ENCODE data around the gene EAF1.
"Not testable (repeated sequence)": the region's sequence is repeated elsewhere in the genome, so short reads cannot be mapped to it uniquely, and the experiment has no call there.

Gene EAF1

GRCh38 chr3:15404767-15405166 lies 22.6 kb upstream of the EAF1 start:
- FAIRE-seq (peak; percentile 55), DNase-seq (ENCODE audit: insufficient read length, low spot score) (no peak)

GRCh38 chr3:15405448-15406050 lies 21.8 kb upstream of the EAF1 start:
- DNase-seq (ENCODE audit: insufficient read length, low spot score) (peak; percentile 40), FAIRE-seq (peak; percentile 94)

GRCh38 chr3:15409239-15409638 lies 18.2 kb upstream of the EAF1 start:
- no peak for DNase-seq (ENCODE audit: insufficient read length, low spot score)
- FAIRE-seq = no peak

GRCh38 chr3:15409774-15410173 lies 17.6 kb upstream of the EAF1 start:
- FAIRE-seq = no peak
- DNase-seq (ENCODE audit: insufficient read length, low spot score) = no peak

- FAIRE-seq; DNase-seq (ENCODE audit: insufficient read length, low spot score): not testable (repeated sequence)
These were observed 16.4 kb upstream of the EAF1 start for GRCh38 chr3:15410966-15411365.

DNA sequence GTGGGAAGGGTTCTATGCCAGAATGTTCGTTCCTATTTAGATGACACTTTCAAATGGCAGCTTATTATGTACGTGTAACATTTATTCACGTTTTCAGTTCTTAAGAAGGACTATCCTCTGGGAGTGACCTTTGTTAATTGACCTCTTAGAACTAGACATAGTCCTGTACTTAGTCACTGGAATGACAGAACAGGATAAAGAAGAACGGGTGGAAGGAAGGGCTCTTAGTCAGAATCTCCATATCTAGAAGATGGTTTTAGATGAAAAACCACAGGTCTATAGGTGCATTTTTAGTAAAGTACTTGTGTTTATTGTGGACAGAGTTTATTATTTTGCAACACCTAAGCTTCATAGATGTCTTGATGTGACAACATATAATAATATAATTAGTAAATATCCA lies 6.5 kb upstream of the EAF1 start:
- DNase-seq (ENCODE audit: insufficient read length, low spot score) (no peak), FAIRE-seq (peak; percentile 14)

- DNase-seq (ENCODE audit: insufficient read length, low spot score) = no peak
- peak; percentile 52 for FAIRE-seq
These were observed 749 bp upstream of the EAF1 start for GRCh38 chr3:15426579-15427118.

DNA sequence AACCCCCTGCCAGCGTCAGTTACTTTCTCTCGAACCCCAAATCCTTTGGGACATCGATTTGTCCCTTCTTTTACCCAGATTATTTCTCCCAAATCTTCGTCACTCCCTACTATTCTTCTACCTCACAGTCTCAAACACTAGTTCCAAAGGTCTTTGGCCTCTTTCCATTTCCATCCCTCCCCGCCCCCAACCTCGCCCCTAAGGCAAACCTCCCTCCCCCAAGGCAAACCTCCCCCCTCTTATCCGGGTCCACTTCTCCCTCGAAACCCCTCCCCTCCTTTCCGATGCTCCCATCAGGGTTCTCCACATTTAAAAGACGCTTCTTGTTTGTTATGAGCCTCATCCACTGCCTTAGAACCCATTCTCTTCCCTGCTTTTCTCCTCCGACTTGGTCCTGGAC lies 583 bp downstream of the EAF1 start:
- no peak for DNase-seq (ENCODE audit: insufficient read length, low spot score)

GRCh38 chr3:15428539-15428938 lies 1.1 kb downstream of the EAF1 start:
- FAIRE-seq = peak; percentile 33
- no peak for DNase-seq (ENCODE audit: insufficient read length, low spot score)

More for the DNA sequence above, 583 bp downstream of the EAF1 start:
- FAIRE-seq = no peak

- DNase-seq (ENCODE audit: insufficient read length, low spot score) (no peak), FAIRE-seq (no peak)
These were observed 1.7 kb downstream of the EAF1 start for GRCh38 chr3:15429080-15429479.

GRCh38 chr3:15430624-15431023 lies 3.2 kb downstream of the EAF1 start:
- FAIRE-seq (no peak), DNase-seq (ENCODE audit: insufficient read length, low spot score) (no peak)

DNA sequence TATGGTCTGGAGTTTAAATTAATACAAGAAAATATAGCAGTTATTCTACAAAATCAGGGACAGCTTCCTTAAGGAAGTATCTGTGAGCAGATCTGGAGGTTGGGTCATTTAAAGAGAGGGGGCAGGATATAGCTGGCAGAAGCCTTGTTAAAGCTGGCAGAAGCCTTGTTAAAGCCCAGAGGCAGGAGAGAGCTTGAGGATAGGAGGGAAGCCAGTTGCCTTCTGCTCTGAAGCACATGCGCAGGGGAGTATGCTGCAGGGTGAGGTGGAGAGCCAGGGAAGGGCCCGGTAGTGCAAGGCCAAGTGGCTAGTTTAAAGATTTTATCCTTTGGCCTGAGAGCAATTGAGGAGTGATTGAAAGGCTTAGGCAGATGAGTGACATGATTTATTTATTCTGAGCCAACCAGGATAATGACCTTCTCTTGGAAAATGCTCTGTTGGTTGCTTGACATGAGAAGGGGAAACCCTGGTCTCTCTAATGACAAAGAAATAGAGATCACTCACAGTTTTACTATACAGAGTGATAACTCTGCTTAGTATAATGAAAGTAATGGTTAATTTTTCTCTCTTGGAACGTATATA lies 3.9 kb downstream of the EAF1 start:
- no peak for FAIRE-seq
- DNase-seq (ENCODE audit: insufficient read length, low spot score) = no peak

DNA sequence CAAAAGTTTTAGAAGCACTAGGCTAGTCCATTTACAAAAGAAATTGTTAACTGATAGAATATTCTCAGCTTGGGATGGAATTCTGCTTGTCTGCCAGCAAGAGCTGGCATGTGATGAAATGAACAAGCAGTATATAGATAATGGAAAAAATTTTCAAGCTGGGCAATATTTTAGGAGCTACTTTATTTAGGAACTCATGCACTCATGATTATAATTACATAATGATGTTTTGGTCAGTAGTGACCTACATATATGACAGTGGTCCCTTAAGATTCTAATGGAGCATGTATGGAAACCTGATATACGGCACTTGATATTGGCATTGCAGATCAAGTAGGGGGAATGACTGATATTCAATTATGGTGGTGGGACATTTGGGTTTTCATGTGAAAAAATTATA lies 6.1 kb downstream of the EAF1 start:
- FAIRE-seq (no peak), DNase-seq (ENCODE audit: insufficient read length, low spot score) (no peak)

- DNase-seq (ENCODE audit: insufficient read length, low spot score) (no peak), FAIRE-seq (no peak)
These were observed 7.4 kb downstream of the EAF1 start for GRCh38 chr3:15434756-15435155.

DNA sequence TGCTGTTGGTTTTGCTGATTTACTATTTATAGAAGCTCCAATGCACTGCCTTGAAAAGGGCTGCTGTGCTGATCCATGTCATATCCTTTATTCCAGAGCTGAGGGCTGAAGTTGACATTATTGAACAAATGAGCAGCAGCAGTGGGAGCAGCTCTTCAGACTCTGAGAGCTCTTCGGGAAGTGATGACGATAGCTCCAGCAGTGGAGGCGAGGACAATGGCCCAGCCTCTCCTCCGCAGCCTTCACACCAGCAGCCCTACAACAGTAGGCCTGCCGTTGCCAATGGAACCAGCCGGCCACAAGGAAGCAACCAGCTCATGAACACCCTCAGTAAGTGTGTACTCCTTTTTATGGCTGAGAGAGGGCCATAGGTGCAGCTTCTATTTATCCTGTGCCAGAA lies 8.8 kb downstream of the EAF1 start:
- FAIRE-seq (no peak), DNase-seq (ENCODE audit: insufficient read length, low spot score) (no peak)

- FAIRE-seq (no peak), DNase-seq (ENCODE audit: insufficient read length, low spot score) (no peak)
These were observed 11.6 kb downstream of the EAF1 start for GRCh38 chr3:15438983-15439382.

DNA sequence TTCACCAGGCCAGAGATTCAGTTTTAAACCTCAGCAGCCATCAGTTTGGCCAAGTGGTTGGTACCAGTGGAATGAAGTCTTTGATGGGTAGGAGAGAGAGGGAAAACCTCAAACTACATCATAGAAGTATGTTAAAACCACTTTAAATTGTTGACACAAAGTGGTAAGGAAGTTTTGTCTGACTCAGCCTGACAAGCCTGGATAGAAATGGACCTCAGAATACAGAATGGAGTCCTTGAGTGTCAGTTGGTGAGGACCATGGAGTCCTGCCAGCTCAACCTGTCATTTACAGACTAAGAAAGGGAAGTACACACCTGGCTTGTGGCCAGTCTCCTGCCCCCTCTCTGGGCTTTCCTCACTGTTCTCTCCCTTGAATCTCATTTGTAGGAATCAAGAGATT lies 12.1 kb downstream of the EAF1 start:
- no peak for DNase-seq (ENCODE audit: insufficient read length, low spot score)

DNA sequence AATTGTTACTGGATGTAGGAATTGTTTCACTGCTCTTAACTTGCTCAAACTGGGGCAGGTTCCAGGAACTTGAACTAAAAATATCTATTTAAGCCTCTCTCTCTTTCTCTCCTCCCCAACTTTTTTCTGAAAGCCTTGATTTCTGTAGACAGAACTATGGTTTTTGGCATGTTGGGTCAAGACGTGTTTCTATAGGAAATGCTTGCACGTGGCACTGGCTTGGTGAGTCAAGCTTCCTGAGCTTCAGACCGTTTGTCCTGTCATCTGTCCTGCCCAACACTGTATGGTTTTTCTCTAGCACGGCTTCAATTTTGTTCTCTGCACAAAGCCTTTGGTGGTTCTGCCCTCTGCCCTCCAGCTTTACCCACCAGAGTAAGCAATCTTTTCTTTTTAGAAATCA lies 13.5 kb downstream of the EAF1 start:
- DNase-seq (ENCODE audit: insufficient read length, low spot score) = no peak
- FAIRE-seq = no peak

More for the DNA sequence above, 12.1 kb downstream of the EAF1 start:
- no peak for FAIRE-seq

GRCh38 chr3:15443826-15444524 lies 16.6 kb downstream of the EAF1 start:
- FAIRE-seq (no peak), DNase-seq (ENCODE audit: insufficient read length, low spot score) (no peak)

DNA sequence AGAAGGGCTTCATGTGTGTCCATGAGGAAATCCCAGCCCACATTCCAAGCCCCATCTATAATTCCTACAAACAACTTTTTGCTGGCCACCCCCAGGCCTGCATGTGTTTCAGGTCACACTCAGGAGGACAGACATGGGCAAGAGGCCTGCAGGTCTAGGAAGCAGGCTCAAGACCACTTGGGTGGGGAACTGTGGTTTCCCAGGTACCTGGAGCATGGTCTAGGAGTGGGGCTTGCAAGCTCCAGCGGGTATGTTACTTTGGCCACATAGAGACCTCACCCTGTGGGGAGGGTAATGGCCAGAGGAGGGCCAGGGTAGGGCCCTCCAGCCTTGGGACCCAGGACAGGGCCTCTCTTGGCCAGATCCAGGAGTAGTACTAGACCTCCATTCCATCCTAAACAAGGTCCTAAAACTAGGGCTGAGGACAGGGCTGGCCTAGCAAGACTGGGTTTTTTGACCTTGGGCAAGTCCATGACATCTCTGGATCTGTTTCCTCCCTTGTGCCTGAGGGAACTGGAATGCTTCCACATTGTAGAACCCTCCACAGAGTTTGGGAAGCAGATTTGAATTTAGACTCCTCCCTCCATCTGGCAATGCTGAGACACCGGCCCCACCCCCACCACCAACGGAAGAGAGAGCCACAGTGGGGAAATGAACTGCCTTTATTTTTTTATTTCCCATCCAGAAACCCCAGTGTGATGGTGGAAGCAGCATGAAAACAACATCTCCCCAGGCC lies 22.3 kb downstream of the EAF1 start:
- FAIRE-seq = no peak
- no peak for DNase-seq (ENCODE audit: insufficient read length, low spot score)

Data from GM19239 (cell line).